Loucy (cell line): ENCODE measurements around the gene TMEM63A.
"Not testable (repeated sequence)": the region's sequence is repeated elsewhere in the genome, so short reads cannot be mapped to it uniquely, and the experiment has no call there.

Experiments
- H2AFZ ChIP-seq: fragments of 200-600 bp; sonication (generic); 2 replicates; pipeline ENCODE4 v1.6.0; 2016; ENCODE audit warnings: antibody characterized with exemption, mild to moderate bottlenecking, low read length, moderate library complexity
- H3F3A ChIP-seq: fragments of 200-600 bp; 2 replicates; pipeline ENCODE4 v1.6.0; 2016; ENCODE audit warnings: antibody characterized with exemption, low read depth, mild to moderate bottlenecking
- H3K27me3 ChIP-seq: fragments of 200-600 bp; sonication (generic); 2 replicates; pipeline ENCODE4 v1.6.1; 2014; ENCODE audit warnings: low read length, mild to moderate bottlenecking; ENCODE audit not compliant: insufficient read depth, poor library complexity, severe bottlenecking
- H3K36me3 ChIP-seq: fragments of 200-600 bp; sonication (generic); 2 replicates; pipeline ENCODE4 v1.6.1; 2016; ENCODE audit warnings: low read length; ENCODE audit not compliant: insufficient read depth
- H3K4me1 ChIP-seq: fragments of 200-600 bp; sonication (generic); 2 replicates; pipeline ENCODE4 v1.5.1; 2014; ENCODE audit warnings: low read length, mild to moderate bottlenecking; ENCODE audit not compliant: insufficient read depth, poor library complexity, severe bottlenecking
- H3K4me2 ChIP-seq: fragments of 200-600 bp; sonication (generic); 2 replicates; pipeline ENCODE4 v1.6.0; 2014; ENCODE audit warnings: antibody characterized with exemption, low read length, low read depth, mild to moderate bottlenecking; ENCODE audit not compliant: poor library complexity, severe bottlenecking
- H3K4me3 ChIP-seq: fragments of 200-600 bp; sonication (generic); 2 replicates; pipeline ENCODE4 v1.5.1; 2014; ENCODE audit warnings: low read length, mild to moderate bottlenecking, mixed read lengths; ENCODE audit not compliant: poor library complexity, severe bottlenecking
- H3K79me2 ChIP-seq: fragments of 200-600 bp; sonication (generic); 2 replicates; pipeline ENCODE4 v1.6.1; 2014; ENCODE audit warnings: low read length; ENCODE audit not compliant: insufficient read depth
- H3K9ac ChIP-seq: fragments of 200-600 bp; sonication (generic); 2 replicates; pipeline ENCODE4 v1.6.0; 2014; ENCODE audit warnings: mild to moderate bottlenecking, low read depth, low read length, moderate library complexity; ENCODE audit not compliant: poor library complexity, severe bottlenecking
- H3K9me2 ChIP-seq: fragments of 200-600 bp; sonication (generic); replicated peaks from 2 replicates; pipeline ENCODE4 v1.6.1; 2016; ENCODE audit warnings: low read depth, low read length, mixed read lengths
- H3K9me3 ChIP-seq: fragments of 200-600 bp; sonication (generic); 2 replicates; pipeline ENCODE4 v1.6.1; 2014; ENCODE audit warnings: mild to moderate bottlenecking, antibody characterized with exemption, low read length, low read depth; ENCODE audit not compliant: insufficient read depth
- H4K20me1 ChIP-seq: fragments of 200-600 bp; sonication (generic); 2 replicates; pipeline ENCODE4 v1.6.0; 2014; ENCODE audit warnings: antibody characterized with exemption, low read length, mild to moderate bottlenecking; ENCODE audit not compliant: insufficient read depth, poor library complexity, severe bottlenecking
- CTCF ChIP-seq: fragments of 200-600 bp; sonication (generic); conservative IDR thresholded peaks from 2 replicates; pipeline ENCODE4 v1.5.1; 2014; ENCODE audit warnings: mild to moderate bottlenecking, antibody characterized with exemption, low read length
- EZH2phosphoT487 ChIP-seq: fragments of 200-600 bp; IDR thresholded peaks from 2 replicates; pipeline ENCODE4 v1.6.1; 2018; ENCODE audit warnings: antibody characterized with exemption, mild to moderate bottlenecking, moderate library complexity, borderline replicate concordance

Gene TMEM63A

GRCh38 chr1:225881959-225882693 lies at the start of gene TMEM63A:
TSS of gene TMEM63A (minus strand) at chr1:225882380. CDS start at chr1:225877580, 4,800 bp downstream.
- Histone ChIP-seq H4K20me1 (peaks cover 14% of the 10 kb centered on the region), H3K9me2 (no peaks in the 10 kb centered on the region), H3K27me3 (no peaks in the 10 kb centered on the region), H3K9me3 (no peaks in the 10 kb centered on the region), H3K36me3 (no peaks in the 10 kb centered on the region), H3K4me1 (peaks cover 43% of the 10 kb centered on the region), H3F3A (no peaks in the 10 kb centered on the region; the same call in 1 of the 2 replicates), H3K79me2 (peaks cover 48% of the 10 kb centered on the region), H3K9ac (peak within 1 kb of the TSS; percentile 93), H3K4me2 (peak within 1 kb of the TSS; percentile 92), H3K4me3 (peak within 1 kb of the TSS; percentile 96), H2AFZ (peak within 1 kb of the TSS; percentile 93)
- TF ChIP-seq EZH2phosphoT487 = no peak
- peak; percentile 46 for TF ChIP-seq CTCF

- TF ChIP-seq EZH2phosphoT487 (no peak), CTCF (no peak)
- no peaks in the 10 kb centered on the region for H4K20me1 ChIP-seq
- no peaks in the 10 kb centered on the region for H3K9me3 ChIP-seq
- no peaks in the 10 kb centered on the region for H3K79me2 ChIP-seq
- H3K27me3 ChIP-seq = no peaks in the 10 kb centered on the region
- H2AFZ ChIP-seq = peak overlapping the region; percentile 80
- H3K4me2 ChIP-seq = no peak overlapping the region
- H3K4me1 ChIP-seq = peaks cover 21% of the 10 kb centered on the region
- H3K9me2 ChIP-seq = no peaks in the 10 kb centered on the region
- H3K4me3 ChIP-seq = no peak overlapping the region
- no peaks in the 10 kb centered on the region for H3F3A ChIP-seq
- no peaks in the 10 kb centered on the region for H3K36me3 ChIP-seq
- H3K9ac ChIP-seq = no peak overlapping the region
Measured at GRCh38 chr1:225931270-225932136, 49.3 kb upstream of the TMEM63A start.

GRCh38 chr1:225930566-225930965 lies 48.4 kb upstream of the TMEM63A start:
- Histone ChIP-seq H2AFZ (peak overlapping the region; percentile 80; the same call in 1 of the 2 replicates), H3K4me1 (peaks cover 23% of the 10 kb centered on the region), H3K36me3 (no peaks in the 10 kb centered on the region), H3K79me2 (no peaks in the 10 kb centered on the region), H3K9me3 (no peaks in the 10 kb centered on the region), H3K4me2 (no peak overlapping the region), H3F3A (no peaks in the 10 kb centered on the region), H3K4me3 (no peak overlapping the region), H3K27me3 (no peaks in the 10 kb centered on the region), H4K20me1 (no peaks in the 10 kb centered on the region), H3K9ac (no peak overlapping the region), H3K9me2 (no peaks in the 10 kb centered on the region)
- TF ChIP-seq EZH2phosphoT487 = no peak
- TF ChIP-seq CTCF = no peak

GRCh38 chr1:225929462-225929861 lies 47.3 kb upstream of the TMEM63A start:
- not testable (repeated sequence) for H3K9me2 ChIP-seq, H3K9ac ChIP-seq, H3F3A ChIP-seq, H3K4me3 ChIP-seq, H3K9me3 ChIP-seq, H3K36me3 ChIP-seq, H3K79me2 ChIP-seq, H2AFZ ChIP-seq, H3K27me3 ChIP-seq, H3K4me2 ChIP-seq, H4K20me1 ChIP-seq
- peaks cover 26% of the 10 kb centered on the region for H3K4me1 ChIP-seq
